Colonic mucosa (tissue), 4 donors: ENCODE measurements around the gene ABCA9. TPM values are rescaled to one million over a fixed set of nuclear protein-coding genes. Genes with fewer than 3 reads are reported as not detected.
"Not testable (repeated sequence)": the region's sequence is repeated elsewhere in the genome, so short reads cannot be mapped to it uniquely, and the experiment has no call there.

Experiments
- DNase-seq: peaks from one replicate; pipeline ENCODE4 v3.0.0-alpha.2; 2020
- H3K27ac ChIP-seq: fragments of 200-600 bp; one replicate; pipeline ENCODE4 v1.8.0; 2021
- H3K27me3 ChIP-seq: fragments of 200-600 bp; one replicate; pipeline ENCODE4 v1.8.0; 2021
- H3K36me3 ChIP-seq: fragments of 200-600 bp; one replicate; pipeline ENCODE4 v1.8.0; 2021
- H3K4me1 ChIP-seq: fragments of 200-600 bp; one replicate; pipeline ENCODE4 v1.8.0; 2021; ENCODE audit warnings: mild to moderate bottlenecking
- H3K4me3 ChIP-seq: fragments of 200-600 bp; one replicate; pipeline ENCODE4 v1.8.0; 2021
- H3K9ac ChIP-seq, 2 donors: one replicate each; pipeline ENCODE4 v1.7.0; 2013; ENCODE audit warnings: control low read depth in 2 of 2, low read depth in 2 of 2, low read length in 2 of 2
- H3K9me3 ChIP-seq: fragments of 200-600 bp; one replicate; pipeline ENCODE4 v1.8.0; 2021
- CTCF ChIP-seq: fragments of 200-600 bp; IDR thresholded peaks from one replicate; pipeline ENCODE4 v1.8.0; 2022; ENCODE audit warnings: antibody characterized with exemption, mild to moderate bottlenecking
- intact Hi-C: fragments of 100-400 bp; cut with DNase I; formaldehyde crosslinking; loops from one replicate; pipeline ENCODE4 v1.14.1; 2022
- total RNA-seq, 2 donors: library from RNA; stranded (reverse); fragmentation: NEBNext Ultra II Directional in 1 of 2; extraction: Animal tissue kit (Norgen Biotek cat#: 25700) in 1 of 2; gene quantifications; one replicate each; pipeline ENCODE4 v1.2.1, GENCODE V29; 2021
- donor health status: healthy.
- donor health status: DM: no; HTN: no; CAD: no.
- donor health status: DM: no; HTN: no; CAD: no.

Gene ABCA9
- total RNA-seq, 2 donors from 2014 or later = 0.54 to 2.5 TPM

- no peak for DNase-seq
- Histone ChIP-seq H3K4me3 (no peak overlapping the region), H3K27me3 (no peaks in the 10 kb centered on the region), H3K4me1 (no peaks in the 10 kb centered on the region), H3K9ac (no peak overlapping the region), H3K36me3 (no peaks in the 10 kb centered on the region), H3K9me3 (no peaks in the 10 kb centered on the region), H3K27ac (no peak overlapping the region)
- TF ChIP-seq CTCF = no peak
- intact Hi-C loops = no loop called here
Measured at GRCh38 chr17:68954146-68954896, 106.4 kb downstream of the ABCA9 start.

GRCh38 chr17:68953340-68953997, 107.3 kb downstream of the ABCA9 start:
- Histone ChIP-seq H3K27me3 (no peaks in the 10 kb centered on the region), H3K9ac (peak overlapping the region in 1 of 2 donors; percentile 14), H3K27ac (no peak overlapping the region), H3K4me1 (no peaks in the 10 kb centered on the region), H3K4me3 (no peak overlapping the region), H3K36me3 (no peaks in the 10 kb centered on the region), H3K9me3 (no peaks in the 10 kb centered on the region)
- TF ChIP-seq CTCF = no peak
- no peak for DNase-seq
- intact Hi-C loops = no loop called here

GRCh38 chr17:68950725-68951124, 110.0 kb downstream of the ABCA9 start:
- H3K27me3 ChIP-seq = no peaks in the 10 kb centered on the region
- DNase-seq = no peak
- no peak for TF ChIP-seq CTCF

GRCh38 chr17:68947868-68948267, 112.9 kb downstream of the ABCA9 start:
- H3K27me3 ChIP-seq, intact Hi-C loops, H3K27ac ChIP-seq, H3K9ac ChIP-seq, H3K4me1 ChIP-seq, H3K4me3 ChIP-seq, H3K9me3 ChIP-seq, DNase-seq, H3K36me3 ChIP-seq: not testable (repeated sequence)

More at GRCh38 chr17:68950725-68951124, 110.0 kb downstream of the ABCA9 start:
- H3K27ac ChIP-seq = no peak overlapping the region
- H3K4me3 ChIP-seq = no peak overlapping the region
- intact Hi-C loops = no loop called here
- no peaks in the 10 kb centered on the region for H3K4me1 ChIP-seq
- H3K36me3 ChIP-seq = no peaks in the 10 kb centered on the region
- H3K9me3 ChIP-seq = no peaks in the 10 kb centered on the region
- H3K9ac ChIP-seq = no peak overlapping the region

- H3K4me1 ChIP-seq = no peaks in the 10 kb centered on the region
- no peak overlapping the region for H3K4me3 ChIP-seq
- DNase-seq = no peak
- no peaks in the 10 kb centered on the region for H3K27me3 ChIP-seq
- H3K9me3 ChIP-seq = no peaks in the 10 kb centered on the region
- no peak for TF ChIP-seq CTCF
- H3K27ac ChIP-seq = no peak overlapping the region
- intact Hi-C loops = no loop called here
- H3K9ac ChIP-seq = no peak overlapping the region
- H3K36me3 ChIP-seq = no peaks in the 10 kb centered on the region
Measured at GRCh38 chr17:68944435-68945035, 116.2 kb downstream of the ABCA9 start.

GRCh38 chr17:68943812-68944182, 116.9 kb downstream of the ABCA9 start:
- H3K36me3 ChIP-seq, H3K4me3 ChIP-seq, H3K27ac ChIP-seq, H3K9me3 ChIP-seq, H3K9ac ChIP-seq, DNase-seq, H3K27me3 ChIP-seq, H3K4me1 ChIP-seq, intact Hi-C loops: not testable (repeated sequence)
